MM.1S (cell line): ENCODE results near the gene TTC17.

Source experiments
- DNase-seq: peaks from one replicate; pipeline ENCODE4 v3.0.0-alpha.2; 2015
- H2AFZ ChIP-seq: fragments of 300-600 bp; sonication (generic); 2 replicates; pipeline ENCODE4 v1.6.0; 2016; ENCODE audit warnings: antibody characterized with exemption, low read length
- H3F3A ChIP-seq: fragments of 300-600 bp; sonication (generic); 2 replicates; pipeline ENCODE4 v1.6.1; 2016; ENCODE audit warnings: mild to moderate bottlenecking, antibody characterized with exemption, low read length, moderate library complexity, mixed read lengths; ENCODE audit not compliant: insufficient read depth
- H3K27ac ChIP-seq: fragments of 300-600 bp; sonication (generic); 2 replicates; pipeline ENCODE4 v1.5.1; 2016; ENCODE audit warnings: mild to moderate bottlenecking, low read length
- H3K27me3 ChIP-seq: fragments of 300-600 bp; sonication (generic); replicated peaks from 2 replicates; pipeline ENCODE4 v1.6.0; 2016; ENCODE audit warnings: low read length; ENCODE audit not compliant: insufficient read depth
- H3K36me3 ChIP-seq: fragments of 300-600 bp; sonication (generic); replicated peaks from 2 replicates; pipeline ENCODE4 v1.6.1; 2016; ENCODE audit warnings: mild to moderate bottlenecking, low read length, mixed read lengths; ENCODE audit not compliant: insufficient read depth
- H3K4me1 ChIP-seq: fragments of 300-600 bp; sonication (generic); 2 replicates; pipeline ENCODE4 v1.6.1; 2016; ENCODE audit warnings: low read length, mixed read lengths
- H3K4me2 ChIP-seq: fragments of 300-600 bp; sonication (generic); 2 replicates; pipeline ENCODE4 v1.6.0; 2016; ENCODE audit warnings: low read depth, low read length
- H3K4me3 ChIP-seq: fragments of 300-600 bp; sonication (generic); 2 replicates; pipeline ENCODE4 v1.5.1; 2016; ENCODE audit warnings: low read length, mixed read lengths
- H3K79me2 ChIP-seq: fragments of 300-600 bp; sonication (generic); 2 replicates; pipeline ENCODE4 v1.6.1; 2016; ENCODE audit warnings: mixed run types, low read length, mixed read lengths
- H3K9ac ChIP-seq: fragments of 300-600 bp; sonication (generic); 2 replicates; pipeline ENCODE4 v1.6.1; 2016; ENCODE audit warnings: low read length, mixed read lengths
- H3K9me2 ChIP-seq: fragments of 300-600 bp; sonication (generic); replicated peaks from 2 replicates; pipeline ENCODE4 v1.6.1; 2016; ENCODE audit warnings: mild to moderate bottlenecking, low read length, mixed read lengths; ENCODE audit not compliant: insufficient read depth
- H3K9me3 ChIP-seq: fragments of 300-600 bp; sonication (generic); replicated peaks from 2 replicates; pipeline ENCODE4 v1.6.1; 2016; ENCODE audit warnings: mild to moderate bottlenecking, low read length, mixed read lengths; ENCODE audit not compliant: insufficient read depth
- H4K20me1 ChIP-seq: fragments of 300-600 bp; sonication (generic); 2 replicates; pipeline ENCODE4 v1.6.1; 2016; ENCODE audit warnings: mild to moderate bottlenecking, low read length, moderate library complexity, mixed read lengths; ENCODE audit not compliant: insufficient read depth
- EZH2 ChIP-seq: fragments of 300-600 bp; sonication (generic); optimal IDR thresholded peaks from 2 replicates; pipeline ENCODE3; 2017; ENCODE audit warnings: low read depth, mild to moderate bottlenecking, antibody characterized with exemption, low read length, mixed read lengths
- EZH2phosphoT487 ChIP-seq: fragments of 300-600 bp; sonication (generic); IDR thresholded peaks from 2 replicates; pipeline ENCODE4 v1.6.1; 2018; ENCODE audit warnings: antibody characterized with exemption, low read length
- TF ChIP-seq, protein P1 (sequence below): fragments of 300-600 bp; sonication (generic); IDR thresholded peaks from 2 replicates; pipeline ENCODE4 v1.5.1; 2016; ENCODE audit warnings: antibody characterized with exemption, low read length, mixed read lengths

TTC17 gene

DNA sequence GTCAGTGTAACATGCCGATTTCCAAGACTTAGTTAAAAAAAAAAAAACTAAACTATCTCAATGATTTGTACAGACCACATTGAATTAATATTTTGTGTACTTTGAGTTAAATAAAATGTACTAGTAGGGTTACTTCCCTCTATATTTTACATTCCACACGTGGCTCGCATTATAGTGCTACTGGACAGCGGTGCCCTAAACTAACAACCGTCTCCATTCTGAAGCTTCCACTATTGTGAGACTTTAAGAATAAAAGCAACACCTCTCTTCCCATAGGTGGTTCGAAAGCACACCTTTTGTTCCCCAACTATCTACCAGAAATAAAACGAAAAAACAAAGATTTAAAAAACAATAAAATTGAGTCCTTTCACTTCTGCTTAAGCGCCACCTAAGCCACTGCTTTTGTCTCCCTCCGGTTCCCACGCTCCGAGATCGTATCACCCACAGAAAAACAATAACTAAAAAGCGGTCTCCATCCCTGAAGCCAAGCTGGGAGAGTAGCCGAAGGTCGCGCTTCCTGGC lies 380 bp upstream of the TTC17 start:
- H3F3A ChIP-seq = peaks cover 13% of the 10 kb centered on the region
- H3K27ac ChIP-seq = peak overlapping the region; percentile 85; the same call in 1 of the 2 replicates
- no peaks in the 10 kb centered on the region for H3K27me3 ChIP-seq
- H3K9ac ChIP-seq = peak overlapping the region; percentile 89; the same call in 1 of the 2 replicates
- no peaks in the 10 kb centered on the region for H3K9me3 ChIP-seq
- H4K20me1 ChIP-seq = no peaks in the 10 kb centered on the region
- H2AFZ ChIP-seq = peak overlapping the region; percentile 59
- H3K4me3 ChIP-seq = peak overlapping the region; percentile 92
- H3K36me3 ChIP-seq = no peaks in the 10 kb centered on the region
- no peaks in the 10 kb centered on the region for H3K9me2 ChIP-seq
- no peak for DNase-seq
- no peak for TF ChIP-seq EZH2phosphoT487
- TF ChIP-seq, protein P1, sequence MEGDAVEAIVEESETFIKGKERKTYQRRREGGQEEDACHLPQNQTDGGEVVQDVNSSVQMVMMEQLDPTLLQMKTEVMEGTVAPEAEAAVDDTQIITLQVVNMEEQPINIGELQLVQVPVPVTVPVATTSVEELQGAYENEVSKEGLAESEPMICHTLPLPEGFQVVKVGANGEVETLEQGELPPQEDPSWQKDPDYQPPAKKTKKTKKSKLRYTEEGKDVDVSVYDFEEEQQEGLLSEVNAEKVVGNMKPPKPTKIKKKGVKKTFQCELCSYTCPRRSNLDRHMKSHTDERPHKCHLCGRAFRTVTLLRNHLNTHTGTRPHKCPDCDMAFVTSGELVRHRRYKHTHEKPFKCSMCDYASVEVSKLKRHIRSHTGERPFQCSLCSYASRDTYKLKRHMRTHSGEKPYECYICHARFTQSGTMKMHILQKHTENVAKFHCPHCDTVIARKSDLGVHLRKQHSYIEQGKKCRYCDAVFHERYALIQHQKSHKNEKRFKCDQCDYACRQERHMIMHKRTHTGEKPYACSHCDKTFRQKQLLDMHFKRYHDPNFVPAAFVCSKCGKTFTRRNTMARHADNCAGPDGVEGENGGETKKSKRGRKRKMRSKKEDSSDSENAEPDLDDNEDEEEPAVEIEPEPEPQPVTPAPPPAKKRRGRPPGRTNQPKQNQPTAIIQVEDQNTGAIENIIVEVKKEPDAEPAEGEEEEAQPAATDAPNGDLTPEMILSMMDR = no peak
- TF ChIP-seq EZH2 = no peak
- H3K79me2 ChIP-seq = peaks cover 45% of the 10 kb centered on the region
- 0 out of 2 replicates have a peak, but pooled peaks cover 15% of the 10 kb centered on the region for H3K4me1 ChIP-seq
- peak overlapping the region; percentile 42 for H3K4me2 ChIP-seq

- Histone ChIP-seq H4K20me1 (no peaks in the 10 kb centered on the region), H3K79me2 (peaks cover 56% of the 10 kb centered on the region), H3K9me2 (no peaks in the 10 kb centered on the region), H3K9me3 (no peaks in the 10 kb centered on the region), H3K27ac (peak overlapping the region; percentile 85), H2AFZ (peak overlapping the region; percentile 59), H3K27me3 (no peaks in the 10 kb centered on the region), H3F3A (peaks cover 13% of the 10 kb centered on the region), H3K4me3 (peak overlapping the region; percentile 92), H3K9ac (peak overlapping the region; percentile 89), H3K4me2 (peak overlapping the region; percentile 93), H3K4me1 (0 out of 2 replicates have a peak, but pooled peaks cover 15% of the 10 kb centered on the region), H3K36me3 (no peaks in the 10 kb centered on the region)
- DNase-seq = peak; percentile 59
- TF ChIP-seq EZH2 (no peak), EZH2phosphoT487 (no peak)
- TF ChIP-seq, protein P1 = no peak; the same call in 1 of the 2 replicates
Observed at GRCh38 chr11:43359422-43359818, 700 bp downstream of the TTC17 start.

- peaks cover 65% of the 10 kb centered on the region for H3K79me2 ChIP-seq
- H3K4me1 ChIP-seq = 0 out of 2 replicates have a peak, but pooled peaks cover 15% of the 10 kb centered on the region
- peaks cover 13% of the 10 kb centered on the region for H3F3A ChIP-seq
- peak overlapping the region; percentile 92 for H3K4me3 ChIP-seq
- no peaks in the 10 kb centered on the region for H3K9me3 ChIP-seq
- TF ChIP-seq EZH2phosphoT487 (no peak), EZH2 (no peak)
- TF ChIP-seq, protein P1 = no peak
- no peak for DNase-seq
- no peaks in the 10 kb centered on the region for H3K27me3 ChIP-seq
- no peaks in the 10 kb centered on the region for H3K36me3 ChIP-seq
- H2AFZ ChIP-seq = no peak overlapping the region
- no peaks in the 10 kb centered on the region for H4K20me1 ChIP-seq
- peak overlapping the region; percentile 93 for H3K4me2 ChIP-seq
- H3K9me2 ChIP-seq = no peaks in the 10 kb centered on the region
- H3K27ac ChIP-seq = peak overlapping the region; percentile 85; the same call in 1 of the 2 replicates
- peak overlapping the region; percentile 89; the same call in 1 of the 2 replicates for H3K9ac ChIP-seq
Observed at GRCh38 chr11:43360361-43361032, 1.8 kb downstream of the TTC17 start.
